NB4 (cell line): ENCODE measurements around the gene ATP5IF1.

Experiments
- DNase-seq: peaks from one replicate; pipeline ENCODE4 v3.0.0; 2010; ENCODE audit warnings: low read depth
- H3K4me3 ChIP-seq: one replicate; pipeline ENCODE4 v1.5.1; 2011; ENCODE audit warnings: mild to moderate bottlenecking, low read depth, low read length, moderate library complexity
- MYC ChIP-seq: IDR thresholded peaks from 2 replicates; pipeline ENCODE4 v1.6.1; 2011; ENCODE audit warnings: low read depth, low read length
- POLR2A ChIP-seq: IDR thresholded peaks from 2 replicates; pipeline ENCODE4 v1.6.1; 2011; ENCODE audit warnings: mild to moderate bottlenecking; ENCODE audit not compliant: insufficient read length; ENCODE audit errors: extremely low read depth
- TF ChIP-seq, protein P1 (sequence below): IDR thresholded peaks from 2 replicates; pipeline ENCODE4 v1.6.1; 2011; ENCODE audit warnings: low read depth, low read length
- TF ChIP-seq, protein P2 (sequence below): IDR thresholded peaks from one replicate; pipeline ENCODE4 v1.5.1; 2012; ENCODE audit warnings: low read depth, low read length

The ATP5IF1 gene

DNA sequence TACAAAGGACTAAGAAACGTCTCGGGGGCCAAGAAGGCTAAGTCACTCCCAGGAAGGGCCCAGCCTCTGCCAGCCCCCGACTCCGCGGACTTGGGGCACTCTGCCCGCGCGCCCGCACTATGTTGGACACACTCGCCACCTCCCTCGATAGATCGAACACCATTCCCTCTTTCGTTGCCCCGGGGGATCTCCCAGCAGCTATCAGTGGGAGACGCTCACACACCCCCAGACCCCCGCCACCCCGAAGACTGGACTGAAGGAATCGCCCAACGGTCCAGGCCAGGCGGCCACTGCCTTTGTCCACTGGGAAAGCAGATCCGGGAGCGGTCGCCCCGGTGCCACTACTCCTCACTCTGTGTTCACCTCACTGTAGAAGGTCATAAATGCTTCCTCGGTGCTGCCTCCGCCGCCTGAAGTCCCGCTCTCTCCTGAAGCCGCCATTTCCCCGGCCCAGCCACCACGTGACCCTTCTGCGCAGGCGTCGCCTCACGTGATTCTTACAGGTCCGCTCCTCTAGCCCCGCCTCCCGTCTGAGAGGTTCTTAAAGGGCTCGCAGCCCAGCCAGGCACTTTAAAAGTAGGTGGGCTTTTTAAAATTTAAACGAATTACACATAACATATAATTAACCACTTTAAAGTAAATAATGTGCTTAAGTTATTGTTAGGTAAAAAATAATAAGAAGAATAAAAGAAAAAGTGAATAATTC lies 3.2 kb upstream of the ATP5IF1 start, which contains the start of gene DNAJC8:
Gene DNAJC8, minus strand, starts transcription at position 472 of the 706 bp plus-strand sequence. Its CDS starts 31 bp downstream, at position 441.
- no peak for TF ChIP-seq MYC
- TF ChIP-seq, protein P1, sequence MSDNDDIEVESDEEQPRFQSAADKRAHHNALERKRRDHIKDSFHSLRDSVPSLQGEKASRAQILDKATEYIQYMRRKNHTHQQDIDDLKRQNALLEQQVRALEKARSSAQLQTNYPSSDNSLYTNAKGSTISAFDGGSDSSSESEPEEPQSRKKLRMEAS = peak; percentile 99
- TF ChIP-seq POLR2A = peak; percentile 70
- TF ChIP-seq, protein P2, sequence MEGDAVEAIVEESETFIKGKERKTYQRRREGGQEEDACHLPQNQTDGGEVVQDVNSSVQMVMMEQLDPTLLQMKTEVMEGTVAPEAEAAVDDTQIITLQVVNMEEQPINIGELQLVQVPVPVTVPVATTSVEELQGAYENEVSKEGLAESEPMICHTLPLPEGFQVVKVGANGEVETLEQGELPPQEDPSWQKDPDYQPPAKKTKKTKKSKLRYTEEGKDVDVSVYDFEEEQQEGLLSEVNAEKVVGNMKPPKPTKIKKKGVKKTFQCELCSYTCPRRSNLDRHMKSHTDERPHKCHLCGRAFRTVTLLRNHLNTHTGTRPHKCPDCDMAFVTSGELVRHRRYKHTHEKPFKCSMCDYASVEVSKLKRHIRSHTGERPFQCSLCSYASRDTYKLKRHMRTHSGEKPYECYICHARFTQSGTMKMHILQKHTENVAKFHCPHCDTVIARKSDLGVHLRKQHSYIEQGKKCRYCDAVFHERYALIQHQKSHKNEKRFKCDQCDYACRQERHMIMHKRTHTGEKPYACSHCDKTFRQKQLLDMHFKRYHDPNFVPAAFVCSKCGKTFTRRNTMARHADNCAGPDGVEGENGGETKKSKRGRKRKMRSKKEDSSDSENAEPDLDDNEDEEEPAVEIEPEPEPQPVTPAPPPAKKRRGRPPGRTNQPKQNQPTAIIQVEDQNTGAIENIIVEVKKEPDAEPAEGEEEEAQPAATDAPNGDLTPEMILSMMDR = no peak
- peak; percentile 94 for DNase-seq
- peak within 1 kb of the TSS; percentile 100 for H3K4me3 ChIP-seq

DNA sequence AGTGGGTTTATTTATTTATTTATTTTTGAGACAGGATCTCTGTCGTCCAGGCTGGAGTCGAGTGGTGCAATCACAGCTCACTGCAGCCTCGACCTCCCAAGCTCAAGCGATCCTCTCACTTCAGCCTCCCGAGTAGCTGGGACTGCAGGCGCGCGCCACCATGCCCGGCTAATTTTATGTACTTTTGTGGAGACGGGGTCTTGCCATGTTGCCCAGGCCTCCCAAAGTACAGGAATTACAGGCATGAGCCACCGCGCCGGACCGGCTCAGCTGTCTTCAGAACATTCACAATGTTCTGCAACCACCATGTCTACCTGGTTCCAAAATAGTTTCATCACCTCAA lies 2.7 kb upstream of the ATP5IF1 start:
- TF ChIP-seq, protein P2 = no peak
- TF ChIP-seq MYC = no peak
- TF ChIP-seq, protein P1 = no peak
- TF ChIP-seq POLR2A = no peak
- no peak for DNase-seq
- peak overlapping the region; percentile 100 for H3K4me3 ChIP-seq

DNA sequence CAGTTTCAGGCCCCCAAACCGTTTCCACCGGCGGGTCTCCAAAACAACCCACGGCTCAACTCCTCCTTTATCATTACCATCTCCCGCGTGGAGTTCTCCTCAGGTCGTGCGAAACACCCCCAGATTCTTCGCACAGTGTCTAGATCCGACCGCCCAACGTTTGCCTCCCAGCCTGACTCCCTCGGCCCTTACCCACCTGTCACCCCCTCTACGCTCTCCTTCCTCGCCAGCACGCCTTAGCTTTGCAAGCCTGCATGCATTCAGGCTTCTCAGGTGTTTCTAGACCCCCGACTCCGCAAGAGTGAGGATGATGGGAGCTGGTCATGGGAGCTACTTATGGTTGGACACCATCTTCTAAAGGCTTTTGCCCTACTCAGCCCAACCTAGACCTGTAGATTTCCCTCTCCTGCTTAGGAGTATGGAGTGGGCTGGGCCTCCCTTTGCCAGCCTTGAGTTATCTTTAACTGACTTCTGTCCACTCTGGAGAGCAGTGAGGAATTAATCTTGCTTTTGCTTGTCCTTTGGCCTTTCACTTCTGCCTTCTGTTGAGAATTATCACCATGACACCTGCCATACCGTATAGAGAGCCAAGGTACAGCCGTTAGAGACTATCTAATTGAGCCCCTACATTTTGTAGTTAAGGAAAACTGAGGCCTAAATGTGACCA lies 865 bp downstream of the ATP5IF1 start:
- no peak for DNase-seq
- peak overlapping the region; percentile 89 for H3K4me3 ChIP-seq
- TF ChIP-seq POLR2A = no peak
- TF ChIP-seq, protein P2 = no peak

DNA sequence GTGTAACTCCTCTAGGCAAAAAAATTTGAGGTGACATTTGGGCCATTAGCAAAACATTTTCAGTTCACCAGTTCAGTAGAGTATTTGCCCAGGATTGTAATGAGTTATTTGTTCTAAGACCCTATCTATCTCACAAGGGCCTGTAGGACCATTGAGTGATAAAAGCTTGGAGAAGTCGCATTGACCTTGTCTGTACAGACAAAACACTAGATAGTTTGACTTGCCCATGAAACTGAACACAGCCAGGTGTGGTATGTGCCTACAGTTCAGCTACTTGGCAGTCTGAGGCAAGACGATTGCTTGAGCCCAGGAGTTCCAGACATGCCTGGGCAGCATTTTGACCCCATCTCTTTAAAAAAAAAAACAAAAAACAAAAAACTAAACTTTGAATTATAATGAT lies 3.1 kb downstream of the ATP5IF1 start:
- no peak for DNase-seq
- TF ChIP-seq, protein P2 = no peak
- TF ChIP-seq MYC (no peak), POLR2A (no peak)
- TF ChIP-seq, protein P1 = no peak
- no peak overlapping the region for H3K4me3 ChIP-seq

DNA sequence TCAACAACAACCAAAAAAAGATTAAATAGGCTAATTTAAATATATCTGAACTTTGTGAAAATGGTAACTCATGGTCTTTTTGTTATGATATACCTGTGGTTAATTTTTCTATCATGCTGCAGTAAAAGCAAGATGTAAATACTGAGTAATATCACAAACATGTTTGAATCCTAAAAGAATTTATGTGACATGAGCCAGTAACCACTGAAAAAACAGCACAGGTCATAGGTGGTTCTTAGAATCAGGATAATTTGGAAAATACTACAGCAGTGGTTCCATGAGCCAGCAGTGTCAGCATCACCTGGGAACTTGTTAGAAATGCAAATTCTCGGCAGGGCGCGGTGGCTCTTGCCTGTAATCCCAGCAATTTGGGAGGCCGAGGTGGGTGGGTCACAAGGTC lies 4.1 kb downstream of the ATP5IF1 start:
- TF ChIP-seq, protein P2 = no peak
- TF ChIP-seq POLR2A (no peak), MYC (no peak)
- TF ChIP-seq, protein P1 = no peak
- no peak overlapping the region for H3K4me3 ChIP-seq
- no peak for DNase-seq
